Fibroblast of lung (primary cell): ENCODE results near the gene PPM1H.

ENCODE experiments used
- CTCF ChIP-seq, 2 donors: IDR thresholded peaks in 1 of 2; conservative IDR thresholded peaks in 1 of 2; 1 replicate in 1 of 2; 2 replicates in 1 of 2; pipeline ENCODE4 v1.5.1; 2011 to 2012; ENCODE audit warnings: low read length in 2 of 2, control low read depth in 1 of 2, inconsistent platforms in 1 of 2, low read depth in 1 of 2, mild to moderate bottlenecking in 1 of 2
- EZH2 ChIP-seq: IDR thresholded peaks from 2 replicates; pipeline ENCODE4 v1.5.1; 2012; ENCODE audit warnings: low read length, control low read depth, mild to moderate bottlenecking; ENCODE audit errors: missing control alignments

- TF ChIP-seq CTCF (conservative IDR thresholded peaks at IDR 0.05 in 1 of 2, IDR thresholded peaks at IDR 0.05 in 1 of 2; ENCODE audit: low read depth in 1 of 2, low read length in 2 of 2) (no peak), EZH2 (no peak)
Measured at GRCh38 chr12:62629413-62629812, 305.5 kb downstream of the PPM1H start.
